Keratinocyte (primary cell): ENCODE data around the gene OAS3. TPM values are rescaled to one million over a fixed set of nuclear protein-coding genes. Genes with fewer than 3 reads are reported as not detected.

Source experiments
- DNase-seq: peaks from one replicate; pipeline ENCODE4 v3.0.0-alpha.2; 2011; ENCODE audit warnings: low read depth, missing footprints, low spot score
- FAIRE-seq: peaks from 2 replicates; lab custom pipeline; 2011; peaks lifted over from hg19 to GRCh38; lab: Jason Lieb, UNC
- H2AFZ ChIP-seq: 2 replicates; pipeline ENCODE4 v1.6.0; 2012; ENCODE audit warnings: low read length, control low read depth, inconsistent platforms; ENCODE audit not compliant: control insufficient read depth
- H3K27ac ChIP-seq: 2 replicates; pipeline ENCODE4 v1.5.1; 2011; ENCODE audit warnings: low read length; ENCODE audit not compliant: control insufficient read depth, insufficient read depth
- H3K27me3 ChIP-seq: 3 replicates; pipeline ENCODE4 v1.6.0; 2011; ENCODE audit warnings: low read length; ENCODE audit not compliant: control insufficient read depth, insufficient read depth; ENCODE audit errors: extremely low read depth
- H3K36me3 ChIP-seq, 2 experiments: 2 replicates in 1 of 2; 3 replicates in 1 of 2; pipeline ENCODE4 v1.5.1; 2011; ENCODE audit warnings: low read length in 2 of 2, mild to moderate bottlenecking in 1 of 2; ENCODE audit not compliant: control insufficient read depth in 2 of 2, insufficient read depth in 2 of 2; ENCODE audit errors: extremely low read depth in 1 of 2
- H3K4me1 ChIP-seq: 3 replicates; pipeline ENCODE4 v1.5.1; 2011; ENCODE audit warnings: low read length; ENCODE audit not compliant: control insufficient read depth, insufficient read depth; ENCODE audit errors: extremely low read depth
- H3K4me2 ChIP-seq: 3 replicates; pipeline ENCODE4 v1.6.0; 2011; ENCODE audit warnings: low read depth, low read length; ENCODE audit not compliant: control insufficient read depth, insufficient read depth; ENCODE audit errors: extremely low read depth
- H3K4me3 ChIP-seq, 3 experiments: fragments of 200-600 bp in 1 of 3; sonication (generic) in 1 of 3; 2 replicates in 2 of 3; 3 replicates in 1 of 3; pipeline ENCODE4 v1.5.1; 2011 to 2016; ENCODE audit warnings: low read length in 3 of 3, mild to moderate bottlenecking in 3 of 3, control low read depth in 2 of 3, inconsistent platforms in 1 of 3, low read depth in 1 of 3, mixed read lengths in 1 of 3, mixed run types in 1 of 3, moderate library complexity in 1 of 3; ENCODE audit not compliant: control insufficient read depth in 2 of 3, insufficient read depth in 2 of 3; ENCODE audit errors: extremely low read depth in 1 of 3
- H3K79me2 ChIP-seq: 2 replicates; pipeline ENCODE4 v1.6.0; 2012; ENCODE audit warnings: low read length; ENCODE audit not compliant: control insufficient read depth, insufficient read depth
- H3K9ac ChIP-seq: 3 replicates; pipeline ENCODE4 v1.6.0; 2011; ENCODE audit warnings: low read length; ENCODE audit not compliant: control insufficient read depth, insufficient read depth; ENCODE audit errors: extremely low read depth
- H3K9me1 ChIP-seq: 3 replicates; pipeline ENCODE4 v1.6.0; 2011; ENCODE audit warnings: low read length; ENCODE audit not compliant: control insufficient read depth, insufficient read depth; ENCODE audit errors: extremely low read depth
- H3K9me3 ChIP-seq: 2 replicates; pipeline ENCODE4 v1.5.1; 2012; ENCODE audit warnings: low read depth, low read length; ENCODE audit not compliant: control insufficient read depth
- H4K20me1 ChIP-seq: 3 replicates; pipeline ENCODE4 v1.6.0; 2011; ENCODE audit warnings: low read length; ENCODE audit not compliant: control insufficient read depth, insufficient read depth; ENCODE audit errors: extremely low read depth
- EZH2 ChIP-seq: IDR thresholded peaks from one replicate; pipeline ENCODE4 v1.6.1; 2012; ENCODE audit warnings: inconsistent platforms, mild to moderate bottlenecking, low read length, moderate library complexity
- dilution Hi-C: fragments of 300-500 bp; cut with MboI; formaldehyde crosslinking; loops from one replicate; pipeline ENCODE4 v1.7.0; 2020; ENCODE audit warnings: low sequenced_read_pairs; ENCODE audit not compliant: extremely low pct_ligation_motif_present
- polyA plus RNA-seq, 5 experiments: library from polyadenylated mRNA; depleted of rRNA in 3 of 5; stranded (reverse) in 3 of 5; stranded (forward) in 1 of 5; unstranded in 1 of 5; fragments of >200 nt; gene quantifications; 1 replicate in 1 of 5; 2 replicates in 3 of 5; 3 replicates in 1 of 5; pipeline versions ENCODE4 v1.2.1 to v1.2.3, GENCODE V29; 2011 to 2012; ENCODE audit warnings: missing spikeins in 2 of 5, low read depth in 1 of 5, low replicate concordance in 1 of 5
- TF ChIP-seq, protein P1 (sequence below), 3 experiments: IDR thresholded peaks in 1 of 3; conservative IDR thresholded peaks in 1 of 3; optimal IDR thresholded peaks in 1 of 3; 2 replicates in 2 of 3; 3 replicates in 1 of 3; pipeline versions ENCODE3 to v1.5.1; 2011; ENCODE audit warnings: low read length in 3 of 3, mild to moderate bottlenecking in 3 of 3, moderate library complexity in 2 of 3, control low read depth in 1 of 3, inconsistent platforms in 1 of 3; ENCODE audit not compliant: insufficient read depth in 2 of 3; ENCODE audit errors: extremely low read depth in 1 of 3

Gene OAS3
- polyA plus RNA-seq, 1 donor (not counting 4 experiments of a cell fraction or from before 2014, with no cell fraction given): 59.2 TPM

DNA sequence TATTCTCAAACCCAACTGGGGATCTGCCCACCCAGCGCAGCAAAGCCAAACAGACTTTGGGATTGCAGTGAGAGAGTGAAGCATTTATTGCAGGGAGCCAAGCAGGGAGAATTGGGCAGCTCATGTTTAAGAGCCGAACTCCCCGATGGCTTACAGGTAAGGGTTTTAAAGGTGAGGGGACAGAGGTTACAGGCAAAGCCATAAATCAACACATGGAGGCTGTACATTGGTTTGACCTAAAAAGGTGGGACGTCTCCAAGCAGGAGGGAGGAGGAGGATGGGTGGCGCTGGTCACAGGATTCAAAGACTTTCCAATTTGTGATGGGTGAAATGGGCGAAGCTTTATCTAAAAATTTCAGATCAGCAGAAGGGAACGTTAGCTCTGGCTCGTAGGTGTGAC lies 58.2 kb downstream of the OAS3 start:
- dilution Hi-C loops: no loop called here
- Histone ChIP-seq H3K4me1 (no peaks in the 10 kb centered on the region), H3K27me3 (no peaks in the 10 kb centered on the region), H2AFZ (no peak overlapping the region), H3K36me3 (peaks cover 0 to 14% of the 10 kb centered on the region in 2 experiments), H3K9me1 (no peaks in the 10 kb centered on the region), H3K4me2 (no peak overlapping the region), H3K27ac (no peak overlapping the region), H4K20me1 (no peaks in the 10 kb centered on the region), H3K9me3 (no peaks in the 10 kb centered on the region), H3K9ac (no peak overlapping the region), H3K4me3 (no peak overlapping the region), H3K79me2 (no peaks in the 10 kb centered on the region)
- TF ChIP-seq EZH2: no peak
- TF ChIP-seq, protein P1, sequence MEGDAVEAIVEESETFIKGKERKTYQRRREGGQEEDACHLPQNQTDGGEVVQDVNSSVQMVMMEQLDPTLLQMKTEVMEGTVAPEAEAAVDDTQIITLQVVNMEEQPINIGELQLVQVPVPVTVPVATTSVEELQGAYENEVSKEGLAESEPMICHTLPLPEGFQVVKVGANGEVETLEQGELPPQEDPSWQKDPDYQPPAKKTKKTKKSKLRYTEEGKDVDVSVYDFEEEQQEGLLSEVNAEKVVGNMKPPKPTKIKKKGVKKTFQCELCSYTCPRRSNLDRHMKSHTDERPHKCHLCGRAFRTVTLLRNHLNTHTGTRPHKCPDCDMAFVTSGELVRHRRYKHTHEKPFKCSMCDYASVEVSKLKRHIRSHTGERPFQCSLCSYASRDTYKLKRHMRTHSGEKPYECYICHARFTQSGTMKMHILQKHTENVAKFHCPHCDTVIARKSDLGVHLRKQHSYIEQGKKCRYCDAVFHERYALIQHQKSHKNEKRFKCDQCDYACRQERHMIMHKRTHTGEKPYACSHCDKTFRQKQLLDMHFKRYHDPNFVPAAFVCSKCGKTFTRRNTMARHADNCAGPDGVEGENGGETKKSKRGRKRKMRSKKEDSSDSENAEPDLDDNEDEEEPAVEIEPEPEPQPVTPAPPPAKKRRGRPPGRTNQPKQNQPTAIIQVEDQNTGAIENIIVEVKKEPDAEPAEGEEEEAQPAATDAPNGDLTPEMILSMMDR (optimal IDR thresholded peaks at IDR 0.05 in 1 of 3, IDR thresholded peaks at IDR 0.05 in 1 of 3, conservative IDR thresholded peaks at IDR 0.05 in 1 of 3; ENCODE audit: extremely low read depth in 1 of 3, insufficient read depth in 2 of 3, low read length in 3 of 3): no peak
- DNase-seq (no peak), FAIRE-seq (no peak)

DNA sequence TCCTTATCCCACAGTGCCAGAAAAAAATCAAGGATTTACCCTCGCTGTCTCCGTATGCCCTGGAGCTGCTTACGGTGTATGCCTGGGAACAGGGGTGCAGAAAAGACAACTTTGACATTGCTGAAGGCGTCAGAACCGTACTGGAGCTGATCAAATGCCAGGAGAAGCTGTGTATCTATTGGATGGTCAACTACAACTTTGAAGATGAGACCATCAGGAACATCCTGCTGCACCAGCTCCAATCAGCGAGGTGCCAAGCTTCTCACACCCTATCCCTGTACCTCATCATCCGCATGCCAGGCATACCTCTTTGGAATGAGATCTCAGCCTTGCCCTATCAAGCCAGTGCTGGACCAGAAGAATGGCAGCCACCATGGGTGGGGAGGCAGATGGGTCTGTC lies 59.2 kb downstream of the OAS3 start:
- Histone ChIP-seq H3K4me1 (no peaks in the 10 kb centered on the region), H3K4me2 (no peak overlapping the region), H3K79me2 (no peaks in the 10 kb centered on the region), H3K9ac (no peak overlapping the region), H3K4me3 (no peak overlapping the region), H3K36me3 (peaks cover 0 to 16% of the 10 kb centered on the region in 2 experiments), H3K9me3 (no peaks in the 10 kb centered on the region), H3K9me1 (no peaks in the 10 kb centered on the region), H2AFZ (no peak overlapping the region), H4K20me1 (no peaks in the 10 kb centered on the region), H3K27me3 (no peaks in the 10 kb centered on the region), H3K27ac (no peak overlapping the region)
- TF ChIP-seq EZH2: no peak
- TF ChIP-seq, protein P1 (optimal IDR thresholded peaks at IDR 0.05 in 1 of 3, IDR thresholded peaks at IDR 0.05 in 1 of 3, conservative IDR thresholded peaks at IDR 0.05 in 1 of 3; ENCODE audit: extremely low read depth in 1 of 3, insufficient read depth in 2 of 3, low read length in 3 of 3): no peak
- FAIRE-seq: no peak
- DNase-seq: no peak
- dilution Hi-C loops: no loop called here
